GM12865 (cell line): ENCODE data around the gene KRT4.
"Not testable (repeated sequence)": the region's sequence is repeated elsewhere in the genome, so short reads cannot be mapped to it uniquely, and the experiment has no call there.

Experiments
- DNase-seq: peaks from one replicate; pipeline ENCODE4 v3.0.0; 2010; ENCODE audit warnings: low read depth
- H3K4me3 ChIP-seq: 2 replicates; pipeline ENCODE4 v1.5.1; 2011; ENCODE audit warnings: mild to moderate bottlenecking, low read depth, low read length, control low read depth
- TF ChIP-seq, protein P1 (sequence below): IDR thresholded peaks from 2 replicates; pipeline ENCODE4 v1.5.1; 2011; ENCODE audit warnings: low read length, control low read depth, low read depth, inconsistent platforms; ENCODE audit not compliant: insufficient read depth; ENCODE audit errors: missing control alignments

Gene KRT4

DNA sequence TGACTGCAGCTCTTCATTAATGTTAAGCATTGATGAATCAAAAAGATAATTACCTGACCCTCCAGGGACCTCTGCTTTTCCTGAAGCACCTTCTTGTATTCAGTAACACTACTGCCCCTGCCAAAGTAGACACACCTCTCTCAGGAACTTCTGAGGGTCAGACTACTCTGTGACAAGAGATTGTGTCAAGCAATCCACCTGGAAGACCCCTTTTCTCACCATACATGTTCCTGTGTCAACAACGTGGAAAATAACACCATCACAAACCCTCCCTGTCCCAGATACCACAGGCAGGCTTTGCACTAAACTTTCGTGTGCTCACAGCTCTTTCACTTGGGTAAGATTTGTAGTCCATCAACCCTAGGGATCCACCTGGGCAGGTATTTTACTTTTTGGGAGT lies 49.9 kb downstream of the KRT4 start:
- no peak overlapping the region for H3K4me3 ChIP-seq
- no peak for DNase-seq
- TF ChIP-seq, protein P1, sequence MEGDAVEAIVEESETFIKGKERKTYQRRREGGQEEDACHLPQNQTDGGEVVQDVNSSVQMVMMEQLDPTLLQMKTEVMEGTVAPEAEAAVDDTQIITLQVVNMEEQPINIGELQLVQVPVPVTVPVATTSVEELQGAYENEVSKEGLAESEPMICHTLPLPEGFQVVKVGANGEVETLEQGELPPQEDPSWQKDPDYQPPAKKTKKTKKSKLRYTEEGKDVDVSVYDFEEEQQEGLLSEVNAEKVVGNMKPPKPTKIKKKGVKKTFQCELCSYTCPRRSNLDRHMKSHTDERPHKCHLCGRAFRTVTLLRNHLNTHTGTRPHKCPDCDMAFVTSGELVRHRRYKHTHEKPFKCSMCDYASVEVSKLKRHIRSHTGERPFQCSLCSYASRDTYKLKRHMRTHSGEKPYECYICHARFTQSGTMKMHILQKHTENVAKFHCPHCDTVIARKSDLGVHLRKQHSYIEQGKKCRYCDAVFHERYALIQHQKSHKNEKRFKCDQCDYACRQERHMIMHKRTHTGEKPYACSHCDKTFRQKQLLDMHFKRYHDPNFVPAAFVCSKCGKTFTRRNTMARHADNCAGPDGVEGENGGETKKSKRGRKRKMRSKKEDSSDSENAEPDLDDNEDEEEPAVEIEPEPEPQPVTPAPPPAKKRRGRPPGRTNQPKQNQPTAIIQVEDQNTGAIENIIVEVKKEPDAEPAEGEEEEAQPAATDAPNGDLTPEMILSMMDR, result no peak

DNA sequence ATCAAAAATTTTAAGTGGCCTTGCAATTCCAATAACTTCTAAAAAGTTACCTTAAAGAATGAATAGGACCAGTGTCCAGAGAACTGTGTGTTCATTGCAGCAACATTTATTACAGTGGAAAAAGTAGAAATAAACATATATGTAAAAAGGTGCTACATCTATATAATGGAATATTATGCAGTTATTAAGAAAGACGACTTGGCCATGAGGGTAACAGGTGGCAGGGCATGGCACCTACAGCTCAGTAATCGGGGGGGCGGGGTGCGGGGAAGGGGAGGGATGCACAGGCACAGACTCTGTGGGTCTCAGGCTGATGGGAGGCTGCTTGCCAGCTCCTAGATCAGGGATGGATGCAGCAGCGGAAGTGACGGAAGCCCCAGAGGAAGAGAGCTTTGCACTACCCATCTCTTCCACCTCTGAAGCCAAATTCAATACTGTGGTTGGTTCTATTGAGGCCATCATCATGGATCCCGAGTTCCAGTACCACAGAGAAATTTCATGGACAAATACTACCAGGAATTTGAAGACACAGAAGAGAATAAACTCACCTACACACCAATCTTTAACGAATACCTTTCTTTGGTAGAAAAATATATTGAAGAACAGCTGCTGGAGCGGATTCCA lies 50.8 kb downstream of the KRT4 start:
- TF ChIP-seq, protein P1, result no peak
- DNase-seq, result no peak
- H3K4me3 ChIP-seq, result no peak overlapping the region

DNA sequence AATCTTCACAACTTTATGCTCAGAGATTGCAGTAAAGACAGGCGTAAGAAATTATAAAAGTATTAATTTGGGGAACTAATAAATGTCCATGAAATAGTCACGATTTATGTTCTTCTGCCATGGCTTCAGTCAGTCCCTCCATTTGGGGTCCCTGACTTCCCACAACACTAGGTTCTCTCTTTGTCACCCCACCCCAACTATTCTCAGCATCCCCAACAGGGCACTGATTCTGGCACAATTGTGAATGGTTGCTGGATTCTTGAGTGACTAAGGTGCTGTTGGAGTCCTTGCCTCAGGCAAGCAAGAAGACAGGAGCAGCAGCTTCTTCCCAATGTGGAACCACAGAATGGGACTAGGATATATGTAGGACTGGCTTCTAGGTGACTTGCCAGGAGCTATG lies 52.1 kb downstream of the KRT4 start:
- no peak for DNase-seq
- no peak overlapping the region for H3K4me3 ChIP-seq
- TF ChIP-seq, protein P1, result no peak

DNA sequence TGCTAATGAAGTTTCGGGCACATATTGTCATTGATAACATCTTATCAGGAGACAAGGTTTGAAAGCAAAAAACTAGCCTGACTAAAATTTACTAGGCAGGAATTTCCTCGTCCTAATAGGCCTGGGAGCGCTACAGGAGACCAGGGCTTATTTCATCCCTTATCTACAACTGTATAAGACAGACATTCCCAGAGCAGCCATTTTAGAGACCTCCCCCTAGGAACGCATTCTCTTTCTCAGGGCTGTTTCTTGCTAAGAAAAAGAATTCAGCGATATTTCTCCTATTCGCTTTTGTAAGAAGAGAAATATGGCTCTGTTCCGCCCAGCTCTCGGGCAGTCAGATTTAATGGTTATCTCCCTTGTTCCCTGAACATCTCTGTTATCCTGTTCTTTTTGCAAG lies 52.7 kb downstream of the KRT4 start:
- DNase-seq, H3K4me3 ChIP-seq: not testable (repeated sequence)

DNA sequence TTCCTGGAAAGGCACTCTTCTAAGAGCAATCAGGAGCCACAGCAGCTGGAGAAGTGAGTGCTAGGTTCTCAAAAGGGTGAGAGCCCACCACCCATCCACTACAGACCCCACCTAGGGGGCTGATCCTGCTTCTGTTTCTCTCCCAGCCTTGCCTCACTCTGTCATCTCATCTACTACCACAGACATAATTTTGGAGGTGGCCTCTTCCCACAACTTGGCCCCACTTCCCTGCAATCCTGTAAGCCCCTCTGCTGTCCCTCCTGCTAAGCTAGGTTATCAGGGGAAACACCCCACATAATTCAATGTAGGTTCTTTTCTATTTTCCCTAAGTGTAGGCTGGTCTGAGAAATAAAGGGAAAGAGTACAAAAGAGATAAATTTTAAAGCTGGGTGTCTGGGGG lies 53.3 kb downstream of the KRT4 start:
- TF ChIP-seq, protein P1, result no peak
- DNase-seq, result no peak
- no peak overlapping the region for H3K4me3 ChIP-seq

DNA sequence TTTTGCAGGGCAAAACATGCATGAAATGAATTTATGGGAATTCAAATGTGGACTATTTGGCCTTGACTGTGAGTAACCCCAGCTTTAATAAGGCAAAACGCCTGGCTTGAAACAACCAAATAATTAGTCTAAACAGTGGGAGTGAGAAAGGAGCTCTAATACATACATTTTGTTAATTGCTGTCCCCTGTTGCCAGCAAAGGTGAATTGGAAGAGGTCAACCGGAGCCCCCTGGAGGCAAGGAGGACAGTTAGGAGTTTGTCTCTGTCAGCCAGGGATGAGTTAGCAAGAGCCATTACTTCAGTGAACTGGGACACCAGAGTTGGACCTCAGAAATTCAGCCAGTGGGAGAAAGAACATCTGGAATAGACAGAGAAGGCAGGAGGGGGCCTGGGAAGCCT lies 54.2 kb downstream of the KRT4 start:
- DNase-seq, result no peak
- H3K4me3 ChIP-seq, result no peak overlapping the region
- TF ChIP-seq, protein P1, result no peak

DNA sequence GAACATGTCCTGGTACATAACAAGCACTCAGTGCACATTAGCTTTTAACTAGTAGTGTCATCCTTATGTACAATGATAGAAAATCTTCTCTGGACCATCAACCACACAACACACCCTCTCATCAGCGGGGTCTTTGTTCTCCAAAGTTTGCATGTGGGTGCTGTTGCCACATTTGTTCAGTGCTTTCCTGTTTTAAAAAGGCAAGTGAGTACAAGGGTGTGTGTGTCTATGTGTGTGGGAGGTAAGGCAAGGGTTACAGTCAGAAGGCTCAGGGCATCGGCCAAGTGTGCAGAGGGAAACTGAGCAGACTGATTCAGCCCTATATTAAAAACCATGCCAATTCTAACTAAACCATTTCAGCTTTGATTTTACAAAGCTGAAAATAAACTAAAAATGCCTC lies 54.7 kb downstream of the KRT4 start:
- DNase-seq, result no peak
- H3K4me3 ChIP-seq, result no peak overlapping the region
- TF ChIP-seq, protein P1, result no peak
